DOHH2 (cell line): Measurements from ENCODE around the gene CMTM4.

Experiments
- CTCF ChIP-seq: fragments of 200-600 bp; sonication (generic); IDR thresholded peaks from one replicate; pipeline ENCODE4 v1.5.1; 2014; ENCODE audit warnings: antibody characterized with exemption, mild to moderate bottlenecking, low read depth, low read length; ENCODE audit not compliant: poor library complexity, severe bottlenecking
- EZH2phosphoT487 ChIP-seq: fragments of 200-600 bp; sonication (generic); IDR thresholded peaks from 2 replicates; pipeline ENCODE4 v1.6.1; 2017; ENCODE audit warnings: borderline replicate concordance, mild to moderate bottlenecking, antibody characterized with exemption, low read length, moderate library complexity, mixed read lengths

- no peak for TF ChIP-seq CTCF
- no peak for TF ChIP-seq EZH2phosphoT487
Observed at GRCh38 chr16:66574081-66574480, 122.5 kb downstream of the CMTM4 start.
